ENCODE measurements around the gene ULK2.

The ULK2 gene

GRCh38 chr17:19744492-19744891 is 123.2 kb downstream of the ULK2 start:
- TF ChIP-seq, protein P1, sequence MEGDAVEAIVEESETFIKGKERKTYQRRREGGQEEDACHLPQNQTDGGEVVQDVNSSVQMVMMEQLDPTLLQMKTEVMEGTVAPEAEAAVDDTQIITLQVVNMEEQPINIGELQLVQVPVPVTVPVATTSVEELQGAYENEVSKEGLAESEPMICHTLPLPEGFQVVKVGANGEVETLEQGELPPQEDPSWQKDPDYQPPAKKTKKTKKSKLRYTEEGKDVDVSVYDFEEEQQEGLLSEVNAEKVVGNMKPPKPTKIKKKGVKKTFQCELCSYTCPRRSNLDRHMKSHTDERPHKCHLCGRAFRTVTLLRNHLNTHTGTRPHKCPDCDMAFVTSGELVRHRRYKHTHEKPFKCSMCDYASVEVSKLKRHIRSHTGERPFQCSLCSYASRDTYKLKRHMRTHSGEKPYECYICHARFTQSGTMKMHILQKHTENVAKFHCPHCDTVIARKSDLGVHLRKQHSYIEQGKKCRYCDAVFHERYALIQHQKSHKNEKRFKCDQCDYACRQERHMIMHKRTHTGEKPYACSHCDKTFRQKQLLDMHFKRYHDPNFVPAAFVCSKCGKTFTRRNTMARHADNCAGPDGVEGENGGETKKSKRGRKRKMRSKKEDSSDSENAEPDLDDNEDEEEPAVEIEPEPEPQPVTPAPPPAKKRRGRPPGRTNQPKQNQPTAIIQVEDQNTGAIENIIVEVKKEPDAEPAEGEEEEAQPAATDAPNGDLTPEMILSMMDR (IDR thresholded peaks at IDR 0.05; ENCODE audit: low read depth, low read length) = no peak
- TF ChIP-seq MYC (IDR thresholded peaks at IDR 0.05; ENCODE audit: low read depth, low read length) (no peak), MAX (IDR thresholded peaks at IDR 0.05; ENCODE audit: low read depth, low read length) (no peak), POLR2A (IDR thresholded peaks at IDR 0.05; ENCODE audit: extremely low read depth, insufficient read length) (no peak)
- peak; percentile 58 for DNase-seq (ENCODE audit: low read depth)
- H3K4me3 ChIP-seq (ENCODE audit: low read depth, low read length) = peak overlapping the region; percentile 38

- H3K4me3 ChIP-seq (ENCODE audit: low read depth, low read length) = no peak overlapping the region
- DNase-seq (ENCODE audit: low read depth) = no peak
- TF ChIP-seq POLR2A (IDR thresholded peaks at IDR 0.05; ENCODE audit: extremely low read depth, insufficient read length) (no peak), MAX (IDR thresholded peaks at IDR 0.05; ENCODE audit: low read depth, low read length) (no peak), MYC (IDR thresholded peaks at IDR 0.05; ENCODE audit: low read depth, low read length) (no peak)
- TF ChIP-seq, protein P1 (IDR thresholded peaks at IDR 0.05; ENCODE audit: low read depth, low read length) = no peak
Observed at GRCh38 chr17:19743101-19744100, 124.3 kb downstream of the ULK2 start.

- H3K4me3 ChIP-seq (ENCODE audit: low read depth, low read length) = no peak overlapping the region
- TF ChIP-seq, protein P1 (IDR thresholded peaks at IDR 0.05; ENCODE audit: low read depth, low read length) = no peak
- TF ChIP-seq MAX (IDR thresholded peaks at IDR 0.05; ENCODE audit: low read depth, low read length) = no peak
- no peak for TF ChIP-seq POLR2A (IDR thresholded peaks at IDR 0.05; ENCODE audit: extremely low read depth, insufficient read length)
- no peak for TF ChIP-seq MYC (IDR thresholded peaks at IDR 0.05; ENCODE audit: low read depth, low read length)
- no peak for DNase-seq (ENCODE audit: low read depth)
Observed at GRCh38 chr17:19742495-19742894, 125.2 kb downstream of the ULK2 start.

- DNase-seq (ENCODE audit: low read depth) = no peak
- TF ChIP-seq, protein P1 (IDR thresholded peaks at IDR 0.05; ENCODE audit: low read depth, low read length) = no peak
- TF ChIP-seq POLR2A (IDR thresholded peaks at IDR 0.05; ENCODE audit: extremely low read depth, insufficient read length) (no peak), MYC (IDR thresholded peaks at IDR 0.05; ENCODE audit: low read depth, low read length) (no peak), MAX (IDR thresholded peaks at IDR 0.05; ENCODE audit: low read depth, low read length) (no peak)
Observed at GRCh38 chr17:19741832-19742457, 125.8 kb downstream of the ULK2 start.

DNA sequence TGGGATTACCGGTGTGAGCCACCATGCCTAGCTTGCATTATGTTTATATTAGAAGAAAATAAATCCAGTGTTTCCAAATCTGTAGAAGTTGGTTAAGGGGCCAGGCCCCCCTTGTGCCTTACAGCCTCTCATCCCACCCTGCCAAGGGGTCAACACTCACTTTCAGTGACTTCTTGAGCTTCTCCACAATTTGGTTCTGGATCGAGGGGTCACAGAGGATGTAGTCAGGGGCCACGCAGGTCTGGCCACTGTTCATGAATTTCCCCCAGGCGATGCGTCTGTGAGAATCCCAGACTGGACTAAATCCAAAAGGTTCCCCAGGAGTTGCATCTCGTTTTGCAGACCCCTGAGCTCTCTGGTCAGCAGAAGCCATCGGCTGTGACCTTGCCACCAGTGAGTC is 126.8 kb downstream of the ULK2 start:
- H3K4me3 ChIP-seq (ENCODE audit: low read depth, low read length) = no peak overlapping the region
- no peak for DNase-seq (ENCODE audit: low read depth)
- TF ChIP-seq POLR2A (IDR thresholded peaks at IDR 0.05; ENCODE audit: extremely low read depth, insufficient read length) (no peak), MYC (IDR thresholded peaks at IDR 0.05; ENCODE audit: low read depth, low read length) (no peak), MAX (IDR thresholded peaks at IDR 0.05; ENCODE audit: low read depth, low read length) (no peak)
- TF ChIP-seq, protein P1 (IDR thresholded peaks at IDR 0.05; ENCODE audit: low read depth, low read length) = no peak

More at GRCh38 chr17:19741832-19742457, 125.8 kb downstream of the ULK2 start:
- no peak overlapping the region for H3K4me3 ChIP-seq (ENCODE audit: low read depth, low read length)

Data from NB4 (cell line).